Spleen (tissue), 7 donors: ENCODE results near the gene BRAT1.

ENCODE experiments used
- CTCF ChIP-seq, 11 experiments: fragments of 200-600 bp in 7 of 11; fragments of 450-650 bp in 4 of 11; sonication (generic) in 4 of 11; IDR thresholded peaks in 8 of 11; conservative IDR thresholded peaks in 3 of 11; 1 replicate in 7 of 11; 2 replicates in 4 of 11; pipeline versions ENCODE4 v1.4.0 to v1.8.0; 2016 to 2021; ENCODE audit warnings: antibody characterized with exemption in 11 of 11, inconsistent platforms in 4 of 11, mild to moderate bottlenecking in 1 of 11
- POLR2A ChIP-seq, 3 donors: fragments of 450-650 bp; IDR thresholded peaks; one replicate each; pipeline ENCODE4 v1.5.1; 2017; ENCODE audit warnings: antibody characterized with exemption in 3 of 3, mild to moderate bottlenecking in 1 of 3
- donor health status: DM: no; HTN: no; CAD: no; lungs with moderate emphysema.
- donor health status: DM: no; HTN: no; CAD: no.
- donor health status: DM: no; HTN: no; CAD: no.

GRCh38 chr7:2567679-2568278, 12.5 kb upstream of the BRAT1 start:
- TF ChIP-seq CTCF (IDR thresholded peaks at IDR 0.05 in 8 of 11, conservative IDR thresholded peaks at IDR 0.05 in 3 of 11) (peak in 9 of 11 experiments; percentile 4 to 54 (median 43)), POLR2A (IDR thresholded peaks at IDR 0.05) (no peak)
